BLaER1 (cell line): ENCODE measurements around the gene MCEE.
"Not testable (repeated sequence)": the region's sequence is repeated elsewhere in the genome, so short reads cannot be mapped to it uniquely, and the experiment has no call there.

Experiments used
- H3K27ac ChIP-seq: shearing (Covaris generic); formaldehyde crosslinking; 2 replicates; pipeline ENCODE4 v1.8.1; 2022
- H3K27me3 ChIP-seq: shearing (Covaris generic); formaldehyde crosslinking; 2 replicates; pipeline ENCODE4 v1.8.1; 2022
- H3K36me3 ChIP-seq: shearing (Covaris generic); formaldehyde crosslinking; 2 replicates; pipeline ENCODE4 v1.8.1; 2022
- H3K4me1 ChIP-seq: shearing (Covaris generic); formaldehyde crosslinking; 2 replicates; pipeline ENCODE4 v1.8.1; 2022
- H3K4me2 ChIP-seq: shearing (Covaris generic); formaldehyde crosslinking; 2 replicates; pipeline ENCODE4 v1.8.1; 2022
- H3K4me3 ChIP-seq: shearing (Covaris generic); formaldehyde crosslinking; 2 replicates; pipeline ENCODE4 v1.8.1; 2022
- H3K9ac ChIP-seq: shearing (Covaris generic); formaldehyde crosslinking; 2 replicates; pipeline ENCODE4 v1.8.1; 2022
- H3K9me3 ChIP-seq: shearing (Covaris generic); formaldehyde crosslinking; 2 replicates; pipeline ENCODE4 v1.8.1; 2022
- H4K20me1 ChIP-seq: shearing (Covaris generic); formaldehyde crosslinking; 2 replicates; pipeline ENCODE4 v1.8.1; 2022
- Cebpa-rat ChIP-seq: shearing (Covaris generic); IDR thresholded peaks from 2 replicates; pipeline ENCODE4 v1.8.1; 2022

The MCEE gene

GRCh38 chr2:71153585-71154224, 23.7 kb upstream of the MCEE start:
- TF ChIP-seq Cebpa-rat: no peak
- H3K9me3 ChIP-seq: no peaks in the 10 kb centered on the region

DNA sequence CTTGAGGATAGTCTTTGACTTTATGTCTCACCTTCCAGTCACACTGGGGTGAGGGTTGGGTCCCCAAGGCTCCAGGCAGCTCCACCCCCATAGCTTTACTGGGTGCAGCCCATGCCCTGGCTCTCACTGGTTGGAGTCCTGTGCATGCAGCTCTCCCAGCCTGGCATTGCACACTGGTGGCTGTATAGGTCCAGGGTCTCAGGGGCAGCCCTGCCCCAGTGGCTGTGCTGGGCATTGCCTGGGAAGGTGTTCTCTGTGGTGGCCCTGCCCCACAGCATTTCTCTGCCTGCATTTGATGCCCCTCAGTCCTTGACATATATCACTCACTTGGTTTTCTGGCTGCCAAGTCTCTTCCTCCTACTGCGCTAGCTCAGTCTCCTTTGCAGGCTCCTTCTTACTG, 21.6 kb upstream of the MCEE start:
- no peak overlapping the region for H3K9ac ChIP-seq
- H3K36me3 ChIP-seq: peaks cover 48% of the 10 kb centered on the region
- H4K20me1 ChIP-seq: peaks cover 26% of the 10 kb centered on the region
- no peaks in the 10 kb centered on the region for H3K27me3 ChIP-seq
- no peak overlapping the region for H3K4me3 ChIP-seq
- no peak overlapping the region for H3K27ac ChIP-seq
- no peak overlapping the region for H3K4me2 ChIP-seq
- H3K4me1 ChIP-seq: no peaks in the 10 kb centered on the region
- TF ChIP-seq Cebpa-rat: no peak
- no peaks in the 10 kb centered on the region for H3K9me3 ChIP-seq

More at GRCh38 chr2:71153585-71154224, 23.7 kb upstream of the MCEE start:
- no peak overlapping the region for H3K4me3 ChIP-seq
- no peak overlapping the region for H3K4me2 ChIP-seq
- no peaks in the 10 kb centered on the region for H3K4me1 ChIP-seq
- no peaks in the 10 kb centered on the region for H3K27me3 ChIP-seq
- peaks cover 28% of the 10 kb centered on the region for H3K36me3 ChIP-seq
- peaks cover 13% of the 10 kb centered on the region for H4K20me1 ChIP-seq
- H3K9ac ChIP-seq: no peak overlapping the region
- no peak overlapping the region for H3K27ac ChIP-seq

GRCh38 chr2:71150082-71150816, 20.2 kb upstream of the MCEE start:
- Histone ChIP-seq H3K9ac (no peak overlapping the region), H3K4me1 (no peaks in the 10 kb centered on the region), H4K20me1 (peaks cover 26% of the 10 kb centered on the region), H3K27me3 (no peaks in the 10 kb centered on the region), H3K36me3 (peaks cover 62% of the 10 kb centered on the region), H3K4me3 (no peak overlapping the region), H3K9me3 (no peaks in the 10 kb centered on the region), H3K27ac (no peak overlapping the region), H3K4me2 (no peak overlapping the region)
- no peak for TF ChIP-seq Cebpa-rat

DNA sequence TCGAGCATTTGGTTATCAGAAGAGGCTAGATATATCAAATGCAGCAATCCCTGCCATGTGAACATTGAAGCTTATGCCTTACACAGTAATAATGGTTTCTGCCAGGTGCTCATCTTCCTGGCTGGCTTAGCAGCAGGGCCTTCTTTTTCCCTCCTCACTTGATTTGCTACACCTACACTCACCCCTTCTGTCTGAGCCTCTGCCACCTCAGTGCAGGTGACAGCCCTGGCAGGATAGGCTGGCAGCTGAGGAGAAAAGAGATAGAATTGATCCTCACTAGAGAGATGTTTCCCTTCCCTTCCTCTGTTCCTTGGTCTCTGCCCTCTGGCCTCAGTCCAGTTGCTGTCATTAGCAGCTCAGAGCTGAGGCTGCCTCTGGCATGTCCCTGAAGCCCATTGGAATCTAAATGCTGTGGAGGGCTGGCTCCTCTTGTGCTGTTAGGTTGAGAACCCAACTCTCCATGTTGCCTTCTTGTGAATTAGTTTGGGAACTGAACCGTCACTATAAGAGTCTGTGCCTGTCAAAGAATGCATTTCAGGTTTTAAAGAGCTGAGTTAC, 18.6 kb upstream of the MCEE start:
- H3K4me1 ChIP-seq: no peaks in the 10 kb centered on the region
- peaks cover 41% of the 10 kb centered on the region for H4K20me1 ChIP-seq
- no peak overlapping the region for H3K9ac ChIP-seq
- H3K27ac ChIP-seq: no peak overlapping the region
- H3K4me2 ChIP-seq: no peak overlapping the region
- TF ChIP-seq Cebpa-rat: no peak
- no peak overlapping the region for H3K4me3 ChIP-seq
- H3K36me3 ChIP-seq: peaks cover 79% of the 10 kb centered on the region
- no peaks in the 10 kb centered on the region for H3K27me3 ChIP-seq
- no peaks in the 10 kb centered on the region for H3K9me3 ChIP-seq

DNA sequence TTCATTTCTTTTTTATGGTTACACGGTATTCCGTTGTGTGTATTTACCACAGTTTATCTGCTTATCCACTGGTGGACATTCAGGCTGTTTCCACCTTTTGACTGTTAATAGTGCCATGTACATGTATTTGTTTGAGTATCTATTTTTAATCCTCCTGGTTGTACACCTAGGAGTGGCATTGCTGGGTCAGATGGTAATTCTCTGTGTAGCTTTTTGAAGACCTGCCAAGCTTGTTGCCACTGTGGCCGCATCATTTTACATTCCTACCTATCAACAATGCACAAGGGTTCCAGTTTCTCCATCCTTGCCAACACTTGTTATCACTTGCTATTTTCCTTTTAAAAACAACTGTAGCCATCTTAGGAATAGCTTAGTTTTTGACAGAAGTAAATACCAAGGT, 13.8 kb upstream of the MCEE start:
- Histone ChIP-seq H3K4me2 (no peak overlapping the region), H3K4me3 (no peak overlapping the region), H3K27me3 (no peaks in the 10 kb centered on the region), H3K36me3 (peaks cover 98% of the 10 kb centered on the region), H3K9ac (no peak overlapping the region), H4K20me1 (peaks cover 43% of the 10 kb centered on the region), H3K9me3 (no peaks in the 10 kb centered on the region), H3K4me1 (no peaks in the 10 kb centered on the region), H3K27ac (no peak overlapping the region)
- no peak for TF ChIP-seq Cebpa-rat

- Histone ChIP-seq H3K27me3 (no peaks in the 10 kb centered on the region), H3K4me1 (peaks cover 21% of the 10 kb centered on the region), H3K27ac (no peak overlapping the region), H3K4me3 (no peak overlapping the region), H3K9me3 (no peaks in the 10 kb centered on the region), H4K20me1 (peaks cover 24% of the 10 kb centered on the region), H3K4me2 (no peak overlapping the region), H3K36me3 (peaks cover 84% of the 10 kb centered on the region), H3K9ac (no peak overlapping the region)
- TF ChIP-seq Cebpa-rat: no peak
Observed at GRCh38 chr2:71136174-71136573, 6.1 kb upstream of the MCEE start.

GRCh38 chr2:71133603-71134002, 3.6 kb upstream of the MCEE start:
- no peak overlapping the region for H3K27ac ChIP-seq
- H3K4me1 ChIP-seq: peaks cover 30% of the 10 kb centered on the region
- no peak overlapping the region for H3K4me3 ChIP-seq
- peaks cover 25% of the 10 kb centered on the region for H4K20me1 ChIP-seq
- no peak for TF ChIP-seq Cebpa-rat
- H3K4me2 ChIP-seq: no peak overlapping the region
- no peak overlapping the region for H3K9ac ChIP-seq
- H3K27me3 ChIP-seq: no peaks in the 10 kb centered on the region
- H3K9me3 ChIP-seq: no peaks in the 10 kb centered on the region
- peaks cover 60% of the 10 kb centered on the region for H3K36me3 ChIP-seq

GRCh38 chr2:71131387-71132166, 1.5 kb upstream of the MCEE start:
- Histone ChIP-seq H3K27ac (peak overlapping the region; percentile 87; the same call in 1 of the 2 replicates), H4K20me1 (peaks cover 25% of the 10 kb centered on the region), H3K4me1 (peaks cover 37% of the 10 kb centered on the region), H3K4me2 (peak overlapping the region; percentile 94), H3K4me3 (peak overlapping the region; percentile 84), H3K9ac (peak overlapping the region; percentile 90), H3K36me3 (peaks cover 40% of the 10 kb centered on the region)
- not testable (repeated sequence) for H3K9me3 ChIP-seq, H3K27me3 ChIP-seq

- no peaks in the 10 kb centered on the region for H3K9me3 ChIP-seq
- TF ChIP-seq Cebpa-rat: no peak
- no peaks in the 10 kb centered on the region for H3K27me3 ChIP-seq
- peaks cover 34% of the 10 kb centered on the region for H3K36me3 ChIP-seq
- H3K4me3 ChIP-seq: peak overlapping the region; percentile 84
- peak overlapping the region; percentile 87 for H3K27ac ChIP-seq
- peak overlapping the region; percentile 94 for H3K4me2 ChIP-seq
- H3K9ac ChIP-seq: peak overlapping the region; percentile 90
- peaks cover 25% of the 10 kb centered on the region for H4K20me1 ChIP-seq
- peaks cover 37% of the 10 kb centered on the region for H3K4me1 ChIP-seq
Observed at GRCh38 chr2:71130905-71131244, 846 bp upstream of the MCEE start.

DNA sequence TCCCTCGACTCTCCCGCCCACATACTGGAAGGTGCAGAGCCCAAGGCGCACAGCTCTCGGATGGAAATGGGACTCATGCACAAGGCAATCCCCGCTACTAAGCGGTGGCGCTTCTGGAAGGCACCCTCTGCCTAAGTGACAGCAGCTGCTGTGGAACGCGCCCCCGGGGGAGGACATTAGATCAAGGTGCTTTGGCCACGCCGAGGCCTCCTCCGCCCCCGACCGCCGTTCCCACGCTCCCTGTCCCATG, 202 bp downstream of the MCEE start:
- H3K4me1 ChIP-seq: peaks cover 37% of the 10 kb centered on the region
- no peaks in the 10 kb centered on the region for H3K9me3 ChIP-seq
- peaks cover 25% of the 10 kb centered on the region for H4K20me1 ChIP-seq
- no peaks in the 10 kb centered on the region for H3K27me3 ChIP-seq
- peak overlapping the region; percentile 87 for H3K27ac ChIP-seq
- peaks cover 24% of the 10 kb centered on the region for H3K36me3 ChIP-seq
- peak overlapping the region; percentile 90 for H3K9ac ChIP-seq
- peak overlapping the region; percentile 84 for H3K4me3 ChIP-seq
- TF ChIP-seq Cebpa-rat: no peak
- peak overlapping the region; percentile 67 for H3K4me2 ChIP-seq
